NCI-H128 (cell line): Measurements from ENCODE around the gene SNRNP48.

Experiments
- DNase-seq: peaks from one replicate; lab custom pipeline; 2025; ENCODE audit not compliant: unreplicated experiment; lab: John Stamatoyannopoulos, UW

Gene SNRNP48

GRCh38 chr6:7589949-7590917 lies at the start of gene SNRNP48:
TSS of gene SNRNP48 (plus strand) at chr6:7590198. CDS start at chr6:7590258, 60 bp downstream.
- DNase-seq, result peak; percentile 96

GRCh38 chr6:7540595-7540994 lies 49.4 kb upstream of the SNRNP48 start:
- DNase-seq, result no peak

- peak; percentile 44 for DNase-seq
These were observed 48.6 kb upstream of the SNRNP48 start, which contains the start of gene DSP for GRCh38 chr6:7541175-7542064. TSS of gene DSP (plus strand) at chr6:7541671. CDS start at chr6:7541916, 245 bp downstream.

- DNase-seq, result no peak
These were observed 47.7 kb upstream of the SNRNP48 start for GRCh38 chr6:7542065-7542873.

- DNase-seq, result peak; percentile 4
These were observed 46.9 kb upstream of the SNRNP48 start for GRCh38 chr6:7542874-7543624.

GRCh38 chr6:7543789-7544424 lies 46.1 kb upstream of the SNRNP48 start:
- DNase-seq, result no peak

- DNase-seq, result no peak
These were observed 45.4 kb upstream of the SNRNP48 start for GRCh38 chr6:7544597-7544996.

- no peak for DNase-seq
These were observed 44.5 kb upstream of the SNRNP48 start for GRCh38 chr6:7545316-7546019.

GRCh38 chr6:7546020-7546369 lies 44.0 kb upstream of the SNRNP48 start:
- DNase-seq, result no peak

- DNase-seq, result no peak
These were observed 43.6 kb upstream of the SNRNP48 start for GRCh38 chr6:7546383-7546782.

- DNase-seq, result no peak
These were observed 43.1 kb upstream of the SNRNP48 start for GRCh38 chr6:7546896-7547295.

- no peak for DNase-seq
These were observed 42.7 kb upstream of the SNRNP48 start for GRCh38 chr6:7547315-7547714.

GRCh38 chr6:7550433-7550801 lies 39.6 kb upstream of the SNRNP48 start:
- no peak for DNase-seq

GRCh38 chr6:7554533-7555275 lies 35.3 kb upstream of the SNRNP48 start:
- no peak for DNase-seq

- no peak for DNase-seq
These were observed 34.3 kb upstream of the SNRNP48 start for GRCh38 chr6:7555671-7556070.

- DNase-seq, result no peak
These were observed 33.4 kb upstream of the SNRNP48 start for GRCh38 chr6:7556394-7557106.

- DNase-seq, result no peak
These were observed 32.3 kb upstream of the SNRNP48 start for GRCh38 chr6:7557652-7558051.

GRCh38 chr6:7558781-7559180 lies 31.2 kb upstream of the SNRNP48 start:
- DNase-seq, result no peak
